Thymus (tissue), 11 donors: ENCODE measurements around the gene CDH4. TPM values are rescaled to one million over a fixed set of nuclear protein-coding genes. Genes with fewer than 3 reads are reported as not detected.

Source experiments
- DNase-seq, 9 donors: peaks; one replicate each; pipeline ENCODE4 v3.0.0-alpha.2; 2013; ENCODE audit warnings: low spot score in 9 of 9, low read depth in 6 of 9, missing footprints in 1 of 9
- H3K27ac ChIP-seq, 2 donors: one replicate each; pipeline ENCODE4 v1.5.1; 2013; ENCODE audit warnings: control low read depth in 1 of 2, low read depth in 1 of 2, low read length in 1 of 2, mild to moderate bottlenecking in 1 of 2, moderate library complexity in 1 of 2
- H3K27me3 ChIP-seq, 2 donors: one replicate each; pipeline ENCODE4 v1.5.1; 2013; ENCODE audit warnings: low read length in 1 of 2; ENCODE audit not compliant: control insufficient read depth in 2 of 2, insufficient read depth in 1 of 2
- H3K36me3 ChIP-seq, 2 donors: one replicate each; pipeline ENCODE4 v1.5.1; 2013; ENCODE audit warnings: low read length in 1 of 2, mild to moderate bottlenecking in 1 of 2, moderate library complexity in 1 of 2; ENCODE audit not compliant: control insufficient read depth in 2 of 2, insufficient read depth in 2 of 2
- H3K4me1 ChIP-seq, 2 donors: one replicate each; pipeline ENCODE4 v1.5.1; 2013; ENCODE audit warnings: low read length in 2 of 2; ENCODE audit not compliant: control insufficient read depth in 2 of 2, insufficient read depth in 2 of 2
- H3K4me3 ChIP-seq, 2 donors: one replicate each; pipeline ENCODE4 v1.5.1; 2013; ENCODE audit warnings: low read length in 2 of 2, control low read depth in 1 of 2, mild to moderate bottlenecking in 1 of 2
- H3K9me3 ChIP-seq, 2 donors: one replicate each; pipeline ENCODE4 v1.5.1; 2013; ENCODE audit warnings: low read length in 1 of 2, mild to moderate bottlenecking in 1 of 2; ENCODE audit not compliant: control insufficient read depth in 2 of 2, insufficient read depth in 1 of 2
- WGBS: extraction: QIAGEN DNeasy Blood & Tissue Kit; methylation state at CpG from one replicate; pipeline ENCODE4 v1.1.7; 2013; 5-methylcytosine and 5-hydroxymethylcytosine counted together
- polyA plus RNA-seq: library from polyadenylated mRNA; stranded (reverse); fragments of 200-250 nt; gene quantifications from one replicate; pipeline ENCODE4 v1.2.3, GENCODE V29; 2013
- total RNA-seq: library from RNA; stranded (reverse); fragments of 120-200 nt; gene quantifications from one replicate; pipeline ENCODE4 v1.2.4, GENCODE V29; 2013
- donor health status: healthy.

CDH4 gene
- total and polyA plus RNA-seq, 2 donors = 0.34 to 0.61 TPM

DNA sequence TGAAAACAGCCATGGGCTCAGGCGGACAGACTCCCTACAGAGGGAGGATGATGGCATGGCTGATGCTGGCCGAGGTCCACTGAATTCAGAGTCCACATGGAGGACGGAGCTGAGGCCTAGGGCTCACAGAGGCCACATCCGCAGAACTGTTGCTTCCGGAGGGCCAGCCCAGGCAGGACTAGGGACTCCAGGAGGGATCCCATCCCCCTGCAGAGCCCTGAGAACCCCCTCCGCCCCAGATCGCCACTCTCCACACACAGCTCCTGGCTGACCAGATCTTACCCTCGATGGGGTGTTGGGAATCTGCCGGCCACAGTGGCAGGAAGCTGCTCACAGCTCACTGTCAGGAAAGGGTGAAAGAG lies 414.4 kb downstream of the CDH4 start:
- Histone ChIP-seq H3K4me3 (no peak overlapping the region), H3K36me3 (no peaks in the 10 kb centered on the region), H3K9me3 (peaks cover 0 to 18% of the 10 kb centered on the region in 2 donors), H3K27me3 (no peaks in the 10 kb centered on the region), H3K4me1 (no peaks in the 10 kb centered on the region), H3K27ac (no peak overlapping the region)
- DNase-seq = no peak
- 90% methylated on average over 9 of the region's 9 CpGs for WGBS

DNA sequence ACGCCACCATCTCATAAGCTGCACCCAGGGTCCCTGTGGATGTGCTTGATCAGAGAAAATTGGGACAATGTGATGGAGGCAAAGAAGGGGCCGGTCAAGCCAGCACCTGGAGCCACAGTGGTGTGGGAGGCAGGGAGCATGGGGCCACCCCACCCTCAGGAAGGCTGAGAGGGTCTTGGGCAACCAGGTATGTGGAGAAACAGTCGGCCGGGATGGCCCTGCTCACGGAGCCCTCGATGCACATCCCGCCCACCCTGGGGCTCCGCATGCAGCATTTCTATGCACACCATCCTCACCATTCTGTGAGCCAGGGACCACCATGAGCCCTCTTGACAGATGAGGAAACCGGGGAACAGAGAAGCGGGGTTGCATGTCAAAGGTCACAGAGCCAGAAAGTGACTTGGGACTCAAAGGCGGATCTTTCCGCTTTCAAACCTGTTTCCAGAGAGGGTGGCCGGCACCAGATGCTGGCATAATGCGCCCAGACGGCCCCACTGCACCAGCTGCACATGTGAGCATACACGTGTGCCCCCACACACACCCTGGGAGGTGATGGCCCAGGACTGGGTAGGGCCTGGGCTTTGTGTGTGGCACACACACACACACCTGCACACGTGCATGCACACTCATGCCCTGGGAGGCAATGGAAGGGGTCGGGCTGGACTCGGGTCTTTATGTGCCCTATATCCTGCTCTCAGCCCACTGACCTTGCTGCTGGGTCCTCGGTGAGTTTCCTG lies 415.2 kb downstream of the CDH4 start:
- Histone ChIP-seq H3K27me3 (no peaks in the 10 kb centered on the region), H3K36me3 (no peaks in the 10 kb centered on the region), H3K4me1 (no peaks in the 10 kb centered on the region), H3K9me3 (peaks cover 0 to 17% of the 10 kb centered on the region in 2 donors), H3K4me3 (no peak overlapping the region), H3K27ac (no peak overlapping the region)
- WGBS = 89% methylated on average over 20 of the region's 20 CpGs
- no peak for DNase-seq

DNA sequence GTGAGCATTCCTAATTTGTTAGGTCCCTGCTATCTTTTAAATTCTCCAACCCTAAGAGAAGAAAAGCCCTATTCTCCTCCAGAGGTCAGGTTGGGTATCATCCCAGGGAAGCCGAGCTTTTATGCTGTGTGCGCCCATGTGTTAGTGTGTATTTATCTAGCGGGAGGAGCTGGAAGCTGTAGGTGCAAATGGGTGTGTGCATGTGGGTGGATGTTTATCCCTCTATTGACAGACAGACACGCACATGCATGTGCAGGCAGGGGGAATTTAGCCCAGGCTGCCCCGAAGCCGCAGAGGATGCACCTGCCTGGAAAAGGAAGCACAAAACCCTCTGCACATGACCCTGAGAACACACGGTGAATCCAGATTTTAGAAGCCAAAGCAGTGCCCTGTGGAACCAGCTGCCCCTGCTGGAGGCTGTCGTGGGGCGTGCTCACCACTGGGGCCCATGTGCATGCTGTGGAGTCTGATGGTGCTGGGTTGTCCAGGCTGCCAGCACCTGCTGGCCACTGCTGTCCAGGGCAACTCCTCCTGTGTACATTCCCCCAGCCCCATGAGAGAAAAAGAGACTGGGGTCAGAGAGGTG lies 416.1 kb downstream of the CDH4 start:
- no peaks in the 10 kb centered on the region for H3K27me3 ChIP-seq
- H3K9me3 ChIP-seq = peaks cover 0 to 17% of the 10 kb centered on the region in 2 donors
- 73% methylated on average over 9 of the region's 9 CpGs for WGBS
- no peaks in the 10 kb centered on the region for H3K4me1 ChIP-seq
- H3K4me3 ChIP-seq = no peak overlapping the region
- H3K36me3 ChIP-seq = no peaks in the 10 kb centered on the region
- no peak for DNase-seq
- H3K27ac ChIP-seq = no peak overlapping the region

DNA sequence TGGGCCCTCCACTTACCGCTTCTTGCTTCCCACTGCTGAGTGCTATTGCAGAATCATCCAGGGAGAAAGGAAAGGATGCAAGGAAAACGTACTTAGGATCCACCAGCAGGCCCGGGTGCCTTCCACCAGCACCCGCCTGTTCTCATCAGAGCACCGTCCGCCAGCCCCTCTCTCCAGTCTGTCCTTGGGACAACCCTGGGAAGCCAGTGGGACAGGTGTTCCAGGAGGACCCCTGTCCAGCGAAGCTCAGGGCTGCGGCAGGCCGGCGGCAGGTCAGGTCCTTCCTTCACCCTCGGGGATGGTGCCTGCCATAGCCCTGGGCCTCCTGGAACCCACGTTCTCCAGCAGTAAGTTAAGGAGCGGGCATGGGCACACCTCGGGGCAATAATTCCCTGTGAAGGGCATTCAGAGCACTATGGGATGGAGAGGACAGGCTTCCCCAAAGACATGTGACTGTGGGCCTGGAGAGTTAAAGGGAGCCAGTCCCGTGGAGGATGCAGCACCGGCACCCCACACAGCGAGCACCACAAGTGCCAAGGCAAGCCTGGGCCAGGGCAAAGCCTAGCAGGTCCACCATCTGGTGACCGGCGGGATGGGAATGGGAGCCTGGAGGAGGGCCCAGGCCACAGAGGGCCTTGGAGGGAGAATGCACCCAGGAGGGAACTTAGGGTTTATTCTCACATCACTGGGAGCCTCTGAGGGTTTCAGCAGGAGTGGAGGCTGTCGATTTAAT lies 416.9 kb downstream of the CDH4 start:
- WGBS = 94% methylated on average over 20 of the region's 20 CpGs

DNA sequence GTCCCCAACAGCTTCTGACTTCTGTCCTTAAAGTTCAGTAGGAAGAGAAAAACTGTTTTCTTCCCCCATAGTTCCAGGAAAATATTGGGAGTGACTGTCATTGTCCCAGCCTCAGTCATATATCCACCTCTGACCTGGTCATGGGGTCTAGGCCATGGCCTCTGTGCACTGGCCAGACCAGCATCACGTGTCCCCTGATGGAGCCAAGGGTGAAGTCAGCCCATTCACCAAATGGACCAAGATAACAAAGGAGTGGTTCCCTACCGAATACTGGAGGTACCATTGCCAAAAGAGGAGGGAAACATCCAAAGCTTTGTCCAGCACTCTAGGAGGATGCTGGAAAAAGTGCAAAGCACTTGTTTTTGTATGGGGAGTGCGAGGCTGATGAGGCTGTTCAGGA lies 418.2 kb downstream of the CDH4 start:
- H3K36me3 ChIP-seq = no peaks in the 10 kb centered on the region
- H3K9me3 ChIP-seq = peaks cover 0 to 6% of the 10 kb centered on the region in 2 donors
- no peak for DNase-seq
- 90% methylated on average over 3 of the region's 3 CpGs for WGBS
- H3K27me3 ChIP-seq = no peaks in the 10 kb centered on the region
- H3K4me1 ChIP-seq = no peaks in the 10 kb centered on the region
- no peak overlapping the region for H3K4me3 ChIP-seq
- no peak overlapping the region for H3K27ac ChIP-seq

More for the DNA sequence above, 416.9 kb downstream of the CDH4 start:
- Histone ChIP-seq H3K36me3 (no peaks in the 10 kb centered on the region), H3K27me3 (no peaks in the 10 kb centered on the region), H3K9me3 (peaks cover 0 to 13% of the 10 kb centered on the region in 2 donors), H3K4me1 (no peaks in the 10 kb centered on the region), H3K27ac (no peak overlapping the region), H3K4me3 (no peak overlapping the region)
- DNase-seq = no peak

DNA sequence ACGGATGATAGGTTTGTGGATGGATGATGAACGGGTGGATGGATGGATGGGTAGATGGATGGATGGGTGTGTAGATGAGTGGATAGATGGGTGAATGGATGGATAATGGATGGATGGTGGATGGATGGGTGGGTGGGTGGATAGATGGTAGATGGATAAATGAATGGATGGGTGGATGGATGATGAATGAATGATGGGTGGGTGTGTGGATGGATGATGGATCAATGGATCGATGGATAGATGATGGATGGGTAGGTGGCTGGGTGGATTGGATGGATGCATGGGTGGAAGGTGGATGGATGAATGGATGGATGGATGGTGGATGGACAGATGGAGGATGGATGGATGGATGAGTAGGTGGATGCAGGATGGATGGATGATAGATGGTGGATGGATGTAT lies 419.5 kb downstream of the CDH4 start:
- Histone ChIP-seq H3K36me3 (no peaks in the 10 kb centered on the region), H3K27ac (no peak overlapping the region), H3K27me3 (no peaks in the 10 kb centered on the region), H3K4me1 (no peaks in the 10 kb centered on the region), H3K4me3 (no peak overlapping the region), H3K9me3 (peaks cover 0 to 4% of the 10 kb centered on the region in 2 donors)
- WGBS = 96% methylated on average over 3 of the region's 3 CpGs
- DNase-seq = no peak

DNA sequence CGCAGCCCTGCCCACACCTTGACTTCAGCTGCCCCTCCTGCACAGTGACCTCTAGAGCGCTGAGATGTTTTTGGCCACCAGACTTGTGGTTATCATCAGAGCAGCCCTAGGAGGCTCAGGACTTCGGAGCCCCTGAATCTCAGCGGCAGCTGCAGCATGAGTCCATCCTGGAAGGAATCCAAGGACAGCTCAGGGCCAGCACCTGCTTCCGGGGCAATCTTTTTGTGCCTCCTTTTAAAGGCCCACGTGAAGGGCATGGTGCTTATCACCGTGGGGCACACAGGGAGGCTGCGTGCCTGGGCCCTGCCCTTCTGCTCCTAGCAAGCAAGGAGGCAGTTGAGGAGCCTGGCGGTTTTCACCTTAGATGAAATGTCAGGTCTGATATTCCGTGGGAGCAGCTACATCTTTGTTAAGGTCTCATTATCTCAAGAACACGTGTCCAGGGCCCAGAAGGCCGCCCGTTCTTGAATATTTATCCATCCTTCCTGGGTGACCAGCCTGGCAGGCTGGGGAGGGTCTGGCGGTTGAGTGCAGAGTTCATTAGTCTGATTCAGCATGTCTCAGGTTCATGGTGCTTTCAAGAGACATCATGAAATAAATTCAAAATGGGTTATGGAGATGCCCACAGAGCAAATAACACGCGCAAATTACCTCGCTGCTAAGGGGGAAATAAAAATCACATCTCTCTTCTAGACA lies 421.2 kb downstream of the CDH4 start:
- 89% methylated on average over 17 of the region's 17 CpGs for WGBS
- no peaks in the 10 kb centered on the region for H3K36me3 ChIP-seq
- H3K9me3 ChIP-seq = peaks cover 0 to 4% of the 10 kb centered on the region in 2 donors
- no peak for DNase-seq
- no peaks in the 10 kb centered on the region for H3K4me1 ChIP-seq
- no peak overlapping the region for H3K27ac ChIP-seq
- H3K4me3 ChIP-seq = no peak overlapping the region
- H3K27me3 ChIP-seq = no peaks in the 10 kb centered on the region

DNA sequence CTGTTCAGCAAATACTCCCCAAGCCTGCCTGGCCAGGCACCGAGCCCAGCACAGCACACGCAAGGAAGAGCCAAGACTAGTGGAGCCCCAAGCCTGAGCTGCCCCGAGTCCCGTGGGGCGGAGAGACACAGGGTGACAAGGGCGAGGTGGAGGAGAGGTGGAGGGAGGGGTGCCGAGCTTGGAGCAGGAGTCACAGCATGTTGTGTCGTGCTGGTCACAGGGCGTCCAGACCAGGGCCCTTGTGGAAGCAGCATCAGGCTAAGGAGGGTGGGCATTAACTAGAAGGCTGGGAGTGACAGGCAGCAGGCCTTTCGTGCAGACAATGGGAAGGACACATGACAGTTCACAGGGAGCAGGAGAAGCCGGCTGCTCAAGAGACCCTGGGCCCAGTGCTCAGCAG lies 422.1 kb downstream of the CDH4 start:
- Histone ChIP-seq H3K36me3 (no peaks in the 10 kb centered on the region), H3K27me3 (no peaks in the 10 kb centered on the region), H3K27ac (no peak overlapping the region), H3K4me1 (no peaks in the 10 kb centered on the region), H3K4me3 (no peak overlapping the region), H3K9me3 (no peaks in the 10 kb centered on the region)
- WGBS = 91% methylated on average over 11 of the region's 11 CpGs
- no peak for DNase-seq

DNA sequence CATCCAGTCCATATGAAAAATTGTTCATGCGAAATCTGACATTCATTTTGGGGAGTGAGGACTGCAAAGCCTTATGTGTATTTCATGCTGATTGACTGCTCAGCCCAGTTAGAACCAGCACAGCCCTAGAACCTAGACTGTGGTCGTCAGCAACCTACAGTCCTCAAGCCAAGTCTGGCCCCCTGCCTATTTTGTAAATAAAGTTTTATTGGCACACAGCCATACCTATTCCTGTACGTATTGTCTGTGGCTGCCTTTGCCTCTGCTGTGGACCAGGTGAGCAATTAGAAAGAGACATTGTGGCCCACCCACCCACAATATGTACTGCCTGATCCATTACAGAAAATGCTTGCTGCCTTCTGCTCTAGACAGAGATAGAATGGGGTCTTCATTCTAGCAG lies 422.6 kb downstream of the CDH4 start:
- H3K27me3 ChIP-seq = no peaks in the 10 kb centered on the region
- no peak overlapping the region for H3K27ac ChIP-seq
- WGBS = 81% methylated on average over 3 of the region's 3 CpGs
- no peaks in the 10 kb centered on the region for H3K4me1 ChIP-seq
- H3K4me3 ChIP-seq = no peak overlapping the region
- no peaks in the 10 kb centered on the region for H3K9me3 ChIP-seq
- H3K36me3 ChIP-seq = no peaks in the 10 kb centered on the region
- DNase-seq = no peak
